Vagina (tissue), 2 donors: ENCODE data around the gene FLNB. TPM values are rescaled to one million over a fixed set of nuclear protein-coding genes. Genes with fewer than 3 reads are reported as not detected.

Experiments
- DNase-seq, 2 donors: peaks; one replicate each; pipeline ENCODE4 v3.0.0-alpha.2; 2017; ENCODE audit errors: extremely low spot score in 2 of 2
- H3K27ac ChIP-seq: fragments of 200-600 bp; sonication (generic); one replicate; pipeline ENCODE4 v1.5.1; 2019
- H3K27me3 ChIP-seq: fragments of 200-600 bp; sonication (generic); one replicate; pipeline ENCODE4 v1.5.1; 2019
- H3K36me3 ChIP-seq, 2 donors: fragments of 200-600 bp; sonication (generic); one replicate each; pipeline ENCODE4 v1.5.1; 2017 to 2019
- H3K4me1 ChIP-seq: fragments of 200-600 bp; sonication (generic); one replicate; pipeline ENCODE4 v1.5.1; 2019
- H3K4me3 ChIP-seq, 2 donors: fragments of 200-600 bp; sonication (generic); 1 replicate in 1 of 2; 2 replicates in 1 of 2; pipeline ENCODE4 v1.5.1; 2016 to 2019
- H3K9me3 ChIP-seq: fragments of 200-600 bp; sonication (generic); one replicate; pipeline ENCODE4 v1.5.1; 2019
- CTCF ChIP-seq, 3 experiments: fragments of 450-650 bp in 2 of 3; fragments of 200-600 bp in 1 of 3; sonication (generic) in 1 of 3; IDR thresholded peaks; one replicate each; pipeline ENCODE4 v1.5.1; 2017 to 2019; ENCODE audit warnings: antibody characterized with exemption in 3 of 3, mild to moderate bottlenecking in 2 of 3, moderate library complexity in 2 of 3
- POLR2A ChIP-seq, 2 donors: fragments of 450-650 bp; IDR thresholded peaks; one replicate each; pipeline ENCODE4 v1.6.1; 2017; ENCODE audit warnings: antibody characterized with exemption in 2 of 2, mild to moderate bottlenecking in 2 of 2, moderate library complexity in 2 of 2
- POLR2AphosphoS5 ChIP-seq, 2 donors: sonication (generic); formaldehyde crosslinking; IDR thresholded peaks; one replicate each; pipeline ENCODE4 v1.9.0; 2017; ENCODE audit warnings: antibody characterized with exemption in 2 of 2, mild to moderate bottlenecking in 2 of 2, low read depth in 1 of 2; ENCODE audit not compliant: insufficient read depth in 1 of 2
- intact Hi-C: fragments of 100-400 bp; cut with DNase I; formaldehyde crosslinking; loops from one replicate; pipeline ENCODE4 v1.15.1; 2023
- total RNA-seq: library from RNA; depleted of rRNA; stranded (reverse); fragments of >200 nt; gene quantifications from one replicate; pipeline ENCODE4 v1.2.3, GENCODE V29; 2016

The FLNB gene
- total RNA-seq, 1 donor from 2014 or later = 147 TPM

DNA sequence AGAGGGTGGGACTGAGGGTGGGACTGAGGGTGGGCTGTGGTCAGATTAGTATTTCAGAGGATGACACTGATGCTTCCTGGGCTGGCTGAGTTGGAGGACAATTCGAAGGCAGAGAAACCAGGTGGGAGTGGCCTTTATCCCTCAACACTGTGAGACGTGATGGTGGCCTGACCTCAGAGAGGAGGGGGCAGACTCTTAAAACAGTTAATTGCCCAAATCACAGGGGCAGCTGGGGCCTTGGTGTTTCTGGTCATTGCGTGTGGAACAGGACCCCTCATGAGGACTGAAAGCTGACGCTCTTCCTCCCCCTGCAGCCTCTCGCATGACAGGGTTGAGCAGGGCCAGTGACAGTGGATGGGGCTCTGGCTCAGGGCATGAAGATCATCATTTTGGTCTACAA is 183.8 kb downstream of the FLNB start:
- Histone ChIP-seq H3K4me1 (peaks cover 8% of the 10 kb centered on the region), H3K4me3 (no peak overlapping the region), H3K27ac (no peak overlapping the region), H3K36me3 (no peaks in the 10 kb centered on the region), H3K9me3 (no peaks in the 10 kb centered on the region), H3K27me3 (no peaks in the 10 kb centered on the region)
- no peak for DNase-seq
- intact Hi-C loops = no loop called here
- TF ChIP-seq CTCF (IDR thresholded peaks at IDR 0.05) = no peak
- TF ChIP-seq POLR2AphosphoS5 (IDR thresholded peaks at IDR 0.05; ENCODE audit: insufficient read depth in 1 of 2, low read depth in 1 of 2) = no peak
- TF ChIP-seq POLR2A (IDR thresholded peaks at IDR 0.05) = no peak

- peaks cover 11% of the 10 kb centered on the region for H3K4me1 ChIP-seq
- H3K27ac ChIP-seq = no peak overlapping the region
- DNase-seq = no peak
- H3K27me3 ChIP-seq = no peaks in the 10 kb centered on the region
- H3K9me3 ChIP-seq = no peaks in the 10 kb centered on the region
- no peaks in the 10 kb centered on the region for H3K36me3 ChIP-seq
- no peak for TF ChIP-seq POLR2A (IDR thresholded peaks at IDR 0.05)
- TF ChIP-seq POLR2AphosphoS5 (IDR thresholded peaks at IDR 0.05; ENCODE audit: insufficient read depth in 1 of 2, low read depth in 1 of 2) = no peak
- TF ChIP-seq CTCF (IDR thresholded peaks at IDR 0.05) = no peak
- no peak overlapping the region for H3K4me3 ChIP-seq
- intact Hi-C loops = no loop called here
Observed at GRCh38 chr3:58193682-58194407, 185.6 kb downstream of the FLNB start.

GRCh38 chr3:58197588-58197987 is 189.4 kb downstream of the FLNB start:
- TF ChIP-seq POLR2AphosphoS5 (IDR thresholded peaks at IDR 0.05; ENCODE audit: insufficient read depth in 1 of 2, low read depth in 1 of 2) = no peak
- no peak for TF ChIP-seq CTCF (IDR thresholded peaks at IDR 0.05)
- no peak for TF ChIP-seq POLR2A (IDR thresholded peaks at IDR 0.05)
- Histone ChIP-seq H3K4me1 (peaks cover 27% of the 10 kb centered on the region), H3K4me3 (no peak overlapping the region), H3K36me3 (no peaks in the 10 kb centered on the region), H3K27ac (no peak overlapping the region), H3K27me3 (no peaks in the 10 kb centered on the region), H3K9me3 (no peaks in the 10 kb centered on the region)
- intact Hi-C loops = no loop called here
- DNase-seq = no peak

DNA sequence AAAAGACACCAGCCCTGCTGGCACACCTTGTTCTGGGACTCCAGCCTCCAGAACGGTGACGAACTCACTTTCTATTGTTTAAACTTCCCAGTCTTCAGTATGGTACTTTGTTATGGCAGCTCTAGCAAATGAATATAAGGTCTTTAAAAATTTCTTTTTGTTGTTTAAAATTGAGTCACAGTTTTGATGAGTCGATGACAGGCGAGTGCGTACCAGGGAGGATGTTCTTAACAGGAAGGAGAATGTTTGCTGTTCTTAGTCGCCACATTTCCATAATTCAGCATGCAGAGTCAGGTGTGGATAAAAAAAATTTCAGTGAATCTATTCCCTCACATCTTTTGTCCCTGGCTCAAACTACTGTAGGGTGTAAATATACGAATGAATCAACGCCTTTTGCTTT is 190.1 kb downstream of the FLNB start:
- Histone ChIP-seq H3K27me3 (no peaks in the 10 kb centered on the region), H3K36me3 (no peaks in the 10 kb centered on the region), H3K4me1 (peaks cover 27% of the 10 kb centered on the region), H3K9me3 (no peaks in the 10 kb centered on the region), H3K27ac (no peak overlapping the region), H3K4me3 (no peak overlapping the region)
- DNase-seq = no peak
- TF ChIP-seq POLR2AphosphoS5 (IDR thresholded peaks at IDR 0.05; ENCODE audit: insufficient read depth in 1 of 2, low read depth in 1 of 2) (no peak), CTCF (IDR thresholded peaks at IDR 0.05) (no peak), POLR2A (IDR thresholded peaks at IDR 0.05) (no peak)
- intact Hi-C loops = no loop called here

GRCh38 chr3:58198804-58199203 is 190.6 kb downstream of the FLNB start:
- Histone ChIP-seq H3K27me3 (no peaks in the 10 kb centered on the region), H3K27ac (peak overlapping the region; percentile 53), H3K9me3 (no peaks in the 10 kb centered on the region), H3K4me1 (peaks cover 27% of the 10 kb centered on the region), H3K36me3 (no peaks in the 10 kb centered on the region), H3K4me3 (no peak overlapping the region)
- intact Hi-C loops = no loop called here
- TF ChIP-seq POLR2AphosphoS5 (IDR thresholded peaks at IDR 0.05; ENCODE audit: insufficient read depth in 1 of 2, low read depth in 1 of 2) = peak in 1 of 2 donors; percentile 48
- no peak for TF ChIP-seq POLR2A (IDR thresholded peaks at IDR 0.05)
- TF ChIP-seq CTCF (IDR thresholded peaks at IDR 0.05) = no peak
- no peak for DNase-seq
